Effector CD8-positive, alpha-beta T cell (primary cell): ENCODE results near the gene RPL10L.

Experiments
- DNase-seq: peaks from one replicate; lab custom pipeline; 2025; lab: John Stamatoyannopoulos, UW
- total RNA-seq, 4 experiments: gene quantifications; one replicate each; lab custom pipeline; 2026; lab: John Stamatoyannopoulos, UW

RPL10L gene
- total RNA-seq, result 0 reads per million in 4 experiments

DNA sequence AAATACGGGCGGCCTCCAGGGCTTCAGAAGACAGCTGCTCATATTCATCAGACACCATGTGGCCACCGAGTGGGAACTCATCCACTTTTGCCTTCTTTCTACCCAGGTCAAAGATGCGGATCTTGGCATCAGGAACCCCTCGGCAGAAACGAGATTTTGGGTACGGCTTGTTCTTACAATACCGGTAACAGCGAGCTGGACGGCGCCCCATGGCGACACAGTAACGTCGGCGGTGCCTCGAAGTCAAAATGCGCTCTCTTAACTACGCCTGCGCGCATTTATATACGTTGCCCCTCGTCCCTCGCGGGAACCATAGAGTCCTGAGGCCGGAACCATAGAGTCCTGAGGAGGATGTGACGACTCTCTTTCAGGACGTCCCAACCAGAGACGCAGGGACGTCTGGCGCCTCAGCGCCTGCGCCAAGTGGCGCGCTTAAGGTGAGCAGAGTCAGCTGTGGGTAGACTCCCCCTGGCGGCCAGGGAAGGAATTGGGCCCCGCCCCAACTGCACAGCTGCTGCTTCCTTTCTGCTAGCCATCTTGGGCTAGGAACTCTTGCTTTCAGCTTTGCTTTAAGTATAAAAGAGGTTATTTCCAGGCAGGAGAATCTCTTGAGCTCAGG lies at the start of gene RPL10L:
RPL10L (minus strand) TSS at position 256 of the 619 bp plus-strand sequence; CDS start at position 211, 45 bp downstream.
- DNase-seq, result no peak

DNA sequence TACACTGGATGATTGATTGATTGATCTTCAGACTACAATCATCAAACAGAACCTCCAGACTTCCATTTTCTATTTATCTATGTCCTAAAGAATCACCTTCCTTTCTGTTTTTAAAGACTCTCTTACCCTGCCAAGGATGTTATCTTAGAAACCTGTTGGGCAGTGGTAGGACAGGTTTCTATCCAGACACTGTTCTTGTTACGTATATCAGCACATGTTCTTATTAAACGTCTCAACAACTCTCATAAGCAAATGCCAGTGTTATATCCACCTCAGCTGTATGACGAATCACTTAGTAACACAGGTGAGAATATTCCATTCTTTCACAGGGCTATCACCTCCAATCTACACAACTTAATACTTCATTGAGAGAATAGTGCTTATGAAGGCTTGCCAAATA lies 40.2 kb upstream of the RPL10L start:
- DNase-seq, result no peak

DNA sequence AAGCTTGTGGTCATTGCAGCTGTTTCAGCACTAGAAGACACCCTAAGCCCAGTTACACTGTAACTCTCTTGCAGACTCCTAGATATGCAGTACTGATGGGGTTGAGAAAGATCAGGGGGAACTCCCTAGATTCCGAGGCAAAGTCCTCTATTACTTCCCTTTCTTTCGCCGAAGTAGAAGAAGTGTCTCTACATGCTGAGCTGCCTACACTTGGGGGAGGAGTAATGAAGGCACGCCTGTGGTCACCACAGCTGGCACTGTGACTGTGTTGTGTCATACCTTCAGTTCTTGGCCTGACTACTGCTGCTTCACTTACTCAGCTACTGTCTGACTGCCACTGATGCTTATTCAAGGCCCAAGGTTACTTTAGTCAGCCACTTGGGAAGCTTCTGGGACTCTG lies 35.1 kb upstream of the RPL10L start:
- no peak for DNase-seq

DNA sequence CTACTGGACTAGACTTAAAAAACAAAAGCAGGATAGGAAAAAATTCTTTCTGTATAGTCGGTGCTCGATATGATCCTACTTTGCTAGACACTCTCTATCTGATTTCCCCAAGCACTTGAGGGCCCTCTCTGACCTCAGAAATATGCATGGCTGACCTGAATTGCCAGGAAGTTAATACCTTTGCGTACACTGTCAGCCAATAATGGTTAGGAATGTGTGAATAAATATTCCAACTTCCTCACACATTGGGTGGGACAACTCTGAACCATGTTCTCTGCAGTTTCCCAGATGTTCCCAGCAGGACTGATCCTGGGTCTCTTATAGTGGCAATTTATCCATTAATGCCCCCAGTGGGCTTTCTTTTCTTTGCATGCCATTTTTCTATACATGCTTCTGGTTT lies 20.5 kb upstream of the RPL10L start:
- no peak for DNase-seq

DNA sequence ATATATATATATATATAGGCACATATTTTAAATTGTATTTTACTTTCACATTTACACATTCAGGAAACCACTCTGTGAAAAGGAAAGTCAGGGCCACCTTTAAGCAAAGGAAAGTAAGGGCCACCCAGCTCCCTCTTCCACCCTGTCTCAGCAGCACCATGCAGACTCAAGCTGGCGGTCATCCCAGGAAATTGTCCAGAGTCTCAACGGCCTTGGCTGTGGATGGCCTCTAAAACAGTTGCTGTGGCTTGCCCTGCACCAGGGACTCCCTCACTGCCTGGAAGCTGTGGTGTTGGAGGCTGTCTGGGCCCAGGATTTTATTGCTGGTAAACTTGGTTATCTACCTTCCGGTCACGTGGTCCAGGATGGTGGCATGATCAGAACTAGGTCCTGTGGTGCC lies 11.8 kb upstream of the RPL10L start:
- no peak for DNase-seq

DNA sequence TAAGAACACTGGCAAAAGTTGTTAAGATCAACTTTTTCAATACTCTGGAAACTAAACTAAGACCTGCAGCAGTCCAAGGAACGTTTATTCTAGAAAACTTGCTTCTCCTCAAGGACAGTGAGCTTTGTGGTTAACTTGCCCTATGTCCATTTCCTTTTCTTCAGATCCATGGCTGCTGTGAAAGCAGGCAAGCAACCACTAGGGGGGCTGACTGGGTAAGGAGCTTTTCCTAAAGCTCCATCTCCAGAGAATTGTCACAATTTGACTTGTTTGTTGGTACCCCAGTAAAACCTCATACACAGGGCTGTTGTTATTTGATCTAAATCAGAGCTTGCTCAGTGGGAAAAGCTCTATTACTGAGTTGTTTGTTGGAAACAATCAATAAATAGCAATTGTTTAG lies 10.1 kb upstream of the RPL10L start:
- DNase-seq, result no peak

DNA sequence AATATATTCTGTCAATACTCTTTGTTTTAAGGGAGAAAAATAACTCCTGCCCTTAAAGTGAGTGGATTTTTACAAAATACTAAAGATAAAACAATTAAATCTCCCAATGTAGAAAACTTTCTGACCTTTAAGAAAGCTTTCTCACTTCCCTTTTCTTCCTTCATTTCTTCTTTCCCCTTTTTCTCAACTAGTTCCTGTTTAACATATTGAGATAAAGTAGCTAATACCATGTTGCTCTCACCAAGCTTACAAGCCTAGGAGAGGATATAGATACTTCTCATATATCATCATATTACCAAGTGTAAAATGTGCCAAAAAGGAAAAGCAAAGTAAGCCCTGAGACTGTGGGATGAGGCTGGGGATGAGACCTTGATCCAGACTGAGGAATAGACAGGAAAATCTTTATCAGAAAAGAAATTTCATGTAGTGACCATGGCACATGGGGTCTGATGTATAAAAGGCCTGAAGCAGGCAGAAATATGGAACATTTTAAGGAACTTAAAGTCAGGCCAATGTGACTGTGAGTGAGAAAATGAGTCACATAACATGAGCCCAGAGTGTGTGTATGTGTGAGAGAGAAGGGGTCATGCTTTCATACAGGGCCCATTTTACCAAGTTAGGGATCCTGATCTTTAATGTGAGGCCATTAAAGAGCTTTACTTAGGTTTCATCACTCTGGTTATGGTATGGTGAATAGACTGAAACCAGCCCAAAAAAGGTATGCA lies 1.6 kb upstream of the RPL10L start:
- no peak for DNase-seq

DNA sequence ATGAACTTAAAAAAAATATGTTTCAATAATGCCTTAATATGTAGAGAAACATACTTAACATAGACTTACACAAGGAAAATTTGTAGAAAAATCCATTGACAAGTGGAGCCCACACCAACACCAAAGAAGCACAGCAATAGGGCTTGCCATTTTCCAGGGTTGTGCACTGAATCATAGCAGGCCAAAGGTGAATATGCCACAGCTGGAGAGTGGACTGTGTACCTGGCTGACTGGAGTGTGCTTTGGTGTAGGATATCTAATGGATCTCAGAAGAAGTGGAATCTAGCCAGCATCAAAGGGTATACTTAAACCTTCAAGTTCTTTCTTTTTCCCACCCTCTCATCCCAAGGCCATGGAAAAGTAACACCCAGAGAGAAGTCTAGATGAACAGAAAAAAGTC lies 4.8 kb downstream of the RPL10L start:
- DNase-seq, result no peak

DNA sequence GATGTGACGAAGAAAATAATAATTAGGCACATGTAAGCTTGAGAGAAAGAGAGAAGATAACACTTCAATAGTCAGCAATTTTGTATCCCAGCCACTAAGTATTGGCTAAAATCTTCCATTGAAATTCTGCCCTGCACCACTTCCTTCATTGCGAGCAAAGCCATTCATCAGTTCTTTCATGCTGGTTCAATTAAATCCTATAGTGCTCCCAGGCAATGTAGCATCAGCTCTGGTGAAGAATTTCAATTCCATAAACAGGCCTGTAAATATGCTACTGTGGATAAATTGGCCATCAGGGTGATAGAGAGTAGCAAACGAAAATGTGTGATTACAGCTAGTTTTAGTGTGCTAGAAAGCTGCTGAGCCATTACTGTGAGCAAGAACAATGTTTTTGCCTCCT lies 24.7 kb downstream of the RPL10L start:
- DNase-seq, result no peak
